HG02852 (cell line): ENCODE data around the gene SHD.
"Not testable (repeated sequence)": the region's sequence is repeated elsewhere in the genome, so short reads cannot be mapped to it uniquely, and the experiment has no call there.

Experiments used
- ATAC-seq: cut with Tn5 transposase; IDR thresholded peaks from one replicate; pipeline ENCODE4 v1.9.1; 2021; ENCODE audit warnings: mild to moderate bottlenecking, moderate library complexity; ENCODE audit not compliant: unreplicated experiment

Gene SHD

GRCh38 chr19:4326215-4326836, 47.3 kb downstream of the SHD start:
- no peak for ATAC-seq

- ATAC-seq, result no peak
Measured at GRCh38 chr19:4326837-4327251, 47.8 kb downstream of the SHD start.

GRCh38 chr19:4327252-4327876, 48.3 kb downstream of the SHD start:
- ATAC-seq, result no peak

GRCh38 chr19:4327877-4328242, 48.8 kb downstream of the SHD start:
- ATAC-seq, result no peak

- peak; percentile 73 for ATAC-seq
Measured at GRCh38 chr19:4328243-4328990, 49.4 kb downstream of the SHD start.

GRCh38 chr19:4328991-4329681, 50.1 kb downstream of the SHD start:
- ATAC-seq, result not testable (repeated sequence)

- no peak for ATAC-seq
Measured at GRCh38 chr19:4329858-4330257, 50.8 kb downstream of the SHD start.

- ATAC-seq, result no peak
Measured at GRCh38 chr19:4334929-4335570, 56.0 kb downstream of the SHD start.

GRCh38 chr19:4337906-4338440, 58.9 kb downstream of the SHD start:
- no peak for ATAC-seq

- no peak for ATAC-seq
Measured at GRCh38 chr19:4338441-4339355, 59.6 kb downstream of the SHD start, which contains the start of gene STAP2. Gene STAP2, minus strand, starts transcription at chr19:4338827. Its CDS starts 74 bp downstream, at chr19:4338753.
